SJSA1 (cell line): ENCODE measurements around the gene COMMD4. TPM values are rescaled to one million over a fixed set of nuclear protein-coding genes. Genes with fewer than 3 reads are reported as not detected.
"Not testable (repeated sequence)": the region's sequence is repeated elsewhere in the genome, so short reads cannot be mapped to it uniquely, and the experiment has no call there.

Experiments used
- DNase-seq, 2 experiments: peaks; one replicate each; pipeline ENCODE4 v3.0.0-alpha.2; 2015 to 2020; ENCODE audit warnings: low spot score in 2 of 2, low read depth in 1 of 2
- H3K27ac ChIP-seq: fragments of 250-450 bp; sonication (Bioruptor Pico); 2 replicates; pipeline ENCODE4 v1.5.1; 2020; ENCODE audit warnings: mild to moderate bottlenecking, moderate library complexity
- H3K27me3 ChIP-seq: fragments of 250-450 bp; sonication (Bioruptor Pico); replicated peaks from 2 replicates; pipeline ENCODE4 v1.5.1; 2020; ENCODE audit warnings: mild to moderate bottlenecking, moderate library complexity
- H3K36me3 ChIP-seq: fragments of 250-450 bp; sonication (Bioruptor Pico); 2 replicates; pipeline ENCODE4 v1.5.1; 2020; ENCODE audit warnings: mild to moderate bottlenecking
- H3K4me1 ChIP-seq: fragments of 250-450 bp; sonication (Bioruptor Pico); replicated peaks from 2 replicates; pipeline ENCODE4 v1.6.1; 2021; ENCODE audit warnings: mild to moderate bottlenecking
- H3K4me3 ChIP-seq: fragments of 250-450 bp; sonication (Bioruptor Pico); 2 replicates; pipeline ENCODE4 v1.5.1; 2020; ENCODE audit warnings: mild to moderate bottlenecking
- H3K9me3 ChIP-seq: fragments of 250-450 bp; sonication (Bioruptor Pico); replicated peaks from 2 replicates; pipeline ENCODE4 v1.5.1; 2020; ENCODE audit warnings: mild to moderate bottlenecking
- total RNA-seq: library from RNA; depleted of rRNA; stranded (reverse); fragments of >200 nt; shearing (Covaris generic); gene quantifications from 2 replicates; pipeline ENCODE4 v1.2.3, GENCODE V29; 2014; rRNA removed

The COMMD4 gene
- total RNA-seq, 1 experiment from 2014 or later, result 106 TPM

DNA sequence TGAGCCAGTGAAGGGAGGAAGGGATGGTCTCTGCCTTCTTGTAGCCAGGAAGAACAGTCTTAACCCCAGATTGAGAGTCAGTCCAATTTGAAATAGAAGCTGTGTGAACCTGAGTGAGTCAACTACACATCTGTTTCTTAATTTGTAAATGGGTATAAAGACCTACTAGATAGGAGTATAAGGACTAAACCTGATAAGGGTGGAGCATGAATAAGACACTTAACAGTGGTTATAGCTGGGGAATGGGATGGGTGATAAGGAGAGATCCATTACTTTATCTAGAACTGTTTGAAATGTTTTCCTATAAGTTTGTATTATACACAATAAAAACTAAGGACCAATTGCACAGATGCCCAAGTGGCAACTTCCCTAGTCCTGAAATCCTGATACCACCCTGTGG, 31.1 kb downstream of the COMMD4 start:
- Histone ChIP-seq H3K27me3 (no peaks in the 10 kb centered on the region), H3K36me3 (peaks cover 83% of the 10 kb centered on the region), H3K4me1 (peaks cover 18% of the 10 kb centered on the region), H3K27ac (no peak overlapping the region), H3K9me3 (no peaks in the 10 kb centered on the region), H3K4me3 (no peak overlapping the region)
- no peak for DNase-seq

DNA sequence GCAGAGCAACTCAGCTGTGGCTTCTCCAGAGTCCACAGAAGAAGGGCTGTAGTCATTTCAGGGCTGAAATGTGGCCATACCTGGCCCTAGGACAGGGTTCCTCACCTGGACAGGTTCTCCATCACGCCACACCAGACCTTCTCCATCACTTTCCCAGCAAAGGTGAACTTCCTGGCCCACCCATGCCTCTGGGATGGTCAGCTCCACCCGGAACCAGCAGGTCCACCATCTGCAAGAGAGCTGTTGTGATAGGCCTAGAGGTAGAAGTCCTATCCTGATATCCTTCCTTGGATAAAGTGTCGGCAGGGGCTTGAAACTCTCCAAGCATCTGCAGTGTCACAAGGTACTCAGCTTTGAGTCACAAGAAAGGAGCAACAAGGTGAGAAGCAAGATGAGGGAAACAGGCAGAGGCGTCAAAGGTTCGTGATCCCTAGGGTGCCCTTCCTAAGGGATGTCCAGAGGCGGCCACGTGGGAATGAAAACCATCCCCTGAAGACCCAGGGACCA, 31.6 kb downstream of the COMMD4 start:
- Histone ChIP-seq H3K27ac (no peak overlapping the region), H3K36me3 (peaks cover 81% of the 10 kb centered on the region), H3K9me3 (no peaks in the 10 kb centered on the region), H3K4me3 (peak overlapping the region; percentile 78), H3K4me1 (peaks cover 18% of the 10 kb centered on the region), H3K27me3 (no peaks in the 10 kb centered on the region)
- DNase-seq, result no peak

DNA sequence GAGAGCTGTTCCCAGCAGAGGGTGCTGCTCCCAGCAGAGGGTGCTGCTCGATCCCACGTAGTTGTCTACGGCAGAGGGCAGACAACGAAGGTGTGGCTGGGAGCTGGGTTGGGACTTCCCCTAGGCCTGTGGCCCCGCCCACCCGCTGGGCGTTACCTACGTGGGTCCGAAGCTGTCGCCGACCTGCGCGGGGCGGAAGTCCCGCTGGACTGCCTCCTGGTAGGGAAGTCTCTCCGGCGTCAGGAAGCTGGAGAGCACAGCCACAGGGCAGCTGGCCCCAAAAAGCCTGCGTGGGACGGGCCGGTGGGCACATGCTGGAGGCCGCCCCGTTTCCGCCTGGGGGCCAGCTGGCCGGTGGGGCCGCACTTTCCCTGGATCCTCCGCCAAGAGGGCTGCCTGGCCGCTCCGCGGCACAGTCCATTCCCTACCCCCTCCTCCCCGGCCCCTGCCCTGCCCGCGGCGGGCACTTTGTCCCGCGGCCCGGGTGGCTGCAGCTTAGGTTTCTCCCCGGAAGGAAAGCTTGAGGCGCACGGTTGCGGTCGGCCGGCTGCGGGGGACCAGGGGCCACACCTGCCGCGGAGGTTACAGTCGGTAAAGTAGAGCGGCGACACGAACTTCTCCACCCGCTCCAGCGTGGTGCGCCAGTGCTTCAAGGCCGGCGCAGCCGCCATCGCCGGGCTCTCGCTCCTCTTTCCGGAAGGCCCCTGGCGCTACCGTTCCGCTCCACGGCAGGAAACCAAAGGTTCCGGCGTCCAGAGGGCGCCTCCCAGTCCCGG, 32.2 kb downstream of the COMMD4 start, which contains the start of gene MAN2C1:
TSS of gene MAN2C1 (minus strand) at position 695 of the 776 bp plus-strand sequence. CDS start at position 671, 24 bp downstream.
- Histone ChIP-seq H3K4me3 (peak within 1 kb of the TSS; percentile 78), H3K36me3 (peaks cover 76% of the 10 kb centered on the region), H3K27ac (peak within 1 kb of the TSS; percentile 80), H3K27me3 (no peaks in the 10 kb centered on the region), H3K9me3 (no peaks in the 10 kb centered on the region), H3K4me1 (peaks cover 18% of the 10 kb centered on the region)
- peak; percentile 96 to 99 for DNase-seq

DNA sequence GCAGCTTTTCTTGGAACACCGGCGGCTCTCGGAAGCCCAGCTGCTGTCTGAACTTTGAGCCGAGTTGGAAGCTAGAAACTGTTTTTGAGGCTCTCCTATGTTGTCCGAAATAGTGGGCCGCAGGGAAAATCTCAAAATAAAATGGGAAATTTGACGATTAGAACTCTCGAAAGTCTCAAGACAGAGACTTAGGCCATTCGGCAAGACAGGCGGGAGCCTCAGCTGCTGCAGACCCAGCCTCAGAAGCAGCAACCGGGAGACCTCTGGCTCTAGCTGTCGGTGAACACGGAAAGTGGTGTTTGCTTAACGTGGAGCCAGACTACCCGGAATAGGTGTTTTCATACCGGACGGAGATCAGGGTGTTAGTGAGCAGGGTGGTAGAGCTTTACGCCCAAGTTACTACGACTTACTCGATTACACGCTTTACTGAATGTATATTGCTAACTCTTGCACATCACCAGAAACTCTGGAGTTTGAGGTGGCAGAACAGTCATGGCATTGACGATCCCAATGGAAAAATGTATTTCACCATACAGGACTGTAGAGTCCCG, 32.9 kb downstream of the COMMD4 start:
- Histone ChIP-seq H3K36me3 (peaks cover 78% of the 10 kb centered on the region), H3K4me1 (peaks cover 18% of the 10 kb centered on the region), H3K27me3 (no peaks in the 10 kb centered on the region), H3K27ac (peak overlapping the region; percentile 80; the same call in 1 of the 2 replicates), H3K9me3 (no peaks in the 10 kb centered on the region), H3K4me3 (peak overlapping the region; percentile 78)
- no peak for DNase-seq

DNA sequence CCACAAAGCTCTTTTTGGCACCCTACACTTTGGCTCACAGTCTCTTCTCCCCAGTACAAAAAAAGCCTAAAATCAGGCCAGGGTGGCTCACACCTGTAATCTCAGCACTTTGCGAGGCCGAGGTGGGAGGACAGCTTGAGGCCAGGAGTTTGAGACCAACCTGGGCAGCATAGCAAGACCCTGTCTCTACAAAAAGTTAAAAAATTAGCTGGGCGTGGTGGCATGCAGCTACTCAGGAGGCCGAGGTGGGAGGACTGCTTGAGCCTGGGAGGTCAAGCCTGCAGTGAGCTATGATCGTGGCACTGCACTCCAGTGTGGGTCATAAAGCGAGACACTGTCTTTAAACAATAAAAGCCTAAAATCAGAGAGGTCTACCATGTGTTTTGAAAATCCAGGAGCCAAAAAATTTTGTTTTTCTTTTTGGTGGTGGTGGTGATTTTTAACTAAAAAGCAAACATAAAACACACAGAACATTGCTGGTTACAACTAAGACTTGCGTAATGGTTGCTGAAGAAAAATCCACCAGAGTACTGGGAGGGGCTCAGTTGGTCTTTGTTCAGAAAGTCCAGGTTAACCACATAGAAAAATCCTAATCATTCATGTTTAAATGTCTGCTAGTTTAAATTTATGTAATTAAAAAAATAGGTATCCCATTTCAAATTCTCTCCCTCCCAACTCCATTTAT, 34.2 kb downstream of the COMMD4 start:
- DNase-seq, result no peak
- Histone ChIP-seq H3K36me3 (peaks cover 78% of the 10 kb centered on the region), H3K4me1 (peaks cover 18% of the 10 kb centered on the region), H3K4me3 (no peak overlapping the region), H3K27ac (no peak overlapping the region), H3K9me3 (no peaks in the 10 kb centered on the region), H3K27me3 (no peaks in the 10 kb centered on the region)

DNA sequence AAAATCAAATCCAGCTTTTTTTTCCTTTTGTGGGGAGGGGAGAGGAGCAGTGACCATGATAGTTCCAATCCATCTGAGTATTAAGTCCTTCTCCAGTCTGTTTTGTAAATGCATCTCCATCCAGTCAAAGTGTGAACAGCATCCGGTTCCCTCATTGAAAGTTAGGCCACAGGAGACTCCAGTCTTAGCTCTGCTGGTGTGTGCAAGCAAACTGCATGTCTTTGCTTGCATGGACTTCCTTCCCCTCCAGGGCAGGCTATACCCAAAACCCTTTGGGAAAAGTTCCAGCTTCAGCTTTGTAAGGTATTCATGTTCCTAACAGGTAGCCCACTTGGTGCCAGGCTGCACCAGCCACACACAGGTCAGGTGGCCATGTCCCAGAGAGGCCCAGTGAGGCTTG, 35.6 kb downstream of the COMMD4 start:
- Histone ChIP-seq H3K27me3 (no peaks in the 10 kb centered on the region), H3K36me3 (peaks cover 74% of the 10 kb centered on the region), H3K4me1 (peaks cover 18% of the 10 kb centered on the region), H3K27ac (no peak overlapping the region), H3K9me3 (no peaks in the 10 kb centered on the region), H3K4me3 (no peak overlapping the region)
- no peak for DNase-seq

DNA sequence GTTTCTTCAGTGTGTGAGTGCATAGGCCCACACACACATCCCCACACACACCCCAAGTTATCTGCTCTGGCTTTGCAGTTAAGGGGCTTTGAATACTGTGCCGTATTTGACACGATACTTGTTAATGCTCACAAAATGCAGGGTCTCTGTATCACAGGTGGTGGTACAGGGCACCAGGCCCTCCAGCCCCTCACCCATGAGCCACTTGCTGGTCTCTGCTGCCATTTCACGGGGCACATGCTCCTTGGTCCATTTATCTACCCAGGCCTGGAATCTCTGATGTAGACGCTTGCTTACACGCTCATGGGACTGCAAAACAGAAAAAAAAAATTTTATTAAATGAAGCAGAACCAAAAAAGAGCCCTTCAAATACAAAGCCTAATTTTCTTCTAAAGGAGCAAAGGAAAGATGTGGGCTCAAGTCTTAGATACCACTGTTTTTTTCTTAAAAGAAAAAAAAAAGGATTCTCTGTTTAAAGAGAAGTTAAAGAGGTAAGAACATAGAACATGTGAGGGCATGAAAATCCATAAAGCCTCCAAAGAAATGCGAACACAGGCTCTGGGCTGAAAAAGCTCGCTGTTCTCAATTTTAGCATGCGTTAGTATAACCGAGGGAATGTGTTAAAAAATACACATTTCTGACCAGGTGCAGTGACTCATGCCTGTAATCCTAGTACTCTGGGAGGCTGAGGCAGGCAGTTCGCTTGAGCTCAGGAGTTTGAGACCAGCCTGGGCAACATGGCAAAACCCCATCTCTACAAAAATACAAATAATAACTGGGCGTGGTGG, 36.2 kb downstream of the COMMD4 start:
- no peak for DNase-seq
- Histone ChIP-seq H3K27ac (no peak overlapping the region), H3K36me3 (peaks cover 71% of the 10 kb centered on the region), H3K9me3 (no peaks in the 10 kb centered on the region), H3K4me3 (no peak overlapping the region), H3K4me1 (peaks cover 17% of the 10 kb centered on the region), H3K27me3 (no peaks in the 10 kb centered on the region)

DNA sequence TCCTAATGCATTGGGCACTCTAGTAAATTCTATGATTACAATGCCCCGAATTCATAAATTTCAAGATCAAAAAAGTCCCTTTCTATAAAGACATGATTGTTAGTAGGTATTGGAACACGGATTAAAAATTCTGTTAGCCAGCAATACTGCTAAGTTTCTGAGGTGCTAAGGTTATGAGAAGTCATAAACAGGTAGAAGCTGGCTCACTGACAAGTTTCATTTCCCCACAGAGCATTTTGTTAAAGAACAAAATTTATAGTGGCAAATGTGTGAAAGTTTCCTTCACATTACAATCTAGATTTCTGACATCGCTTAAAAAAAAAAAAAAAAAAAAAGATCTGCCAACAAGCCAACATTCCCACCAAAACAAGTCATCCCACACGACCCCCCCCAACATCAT, 44.9 kb downstream of the COMMD4 start:
- no peaks in the 10 kb centered on the region for H3K9me3 ChIP-seq
- no peak overlapping the region for H3K4me3 ChIP-seq
- no peak overlapping the region for H3K27ac ChIP-seq
- DNase-seq, result no peak
- H3K4me1 ChIP-seq, result no peaks in the 10 kb centered on the region
- no peaks in the 10 kb centered on the region for H3K27me3 ChIP-seq
- peaks cover 73% of the 10 kb centered on the region for H3K36me3 ChIP-seq

DNA sequence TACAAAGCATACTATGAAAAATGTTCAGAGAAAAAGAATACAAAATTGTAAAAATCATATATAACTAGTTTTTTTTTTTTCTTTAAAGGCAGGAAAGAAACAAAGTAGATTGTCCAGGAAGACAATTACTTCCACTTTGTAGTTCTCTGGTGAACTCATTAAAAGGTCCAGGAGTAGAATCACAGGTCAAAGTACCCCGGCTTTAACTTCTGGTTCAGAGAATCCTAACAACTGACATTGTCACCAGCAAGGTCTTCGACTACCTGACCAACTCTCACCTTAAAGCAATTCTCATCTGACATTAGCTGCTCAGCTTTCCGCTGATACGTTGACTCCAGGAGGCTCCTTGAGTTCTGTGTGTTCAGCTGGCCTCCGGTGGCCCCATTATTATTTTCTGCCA, 48.1 kb downstream of the COMMD4 start:
- DNase-seq, result not testable (repeated sequence)
- H3K36me3 ChIP-seq, result peaks cover 80% of the 10 kb centered on the region

More for the DNA sequence above, 48.1 kb downstream of the COMMD4 start:
- H3K9me3 ChIP-seq, H3K4me1 ChIP-seq, H3K27me3 ChIP-seq, H3K27ac ChIP-seq, H3K4me3 ChIP-seq: not testable (repeated sequence)

Other genes starting within 250 kb of the COMMD4 start
- 21.8 and 22.7 TPM in 2 replicates for gene C15orf39, start 134.2 kb upstream of the COMMD4 start, total RNA-seq
- gene GOLGA6C, start 77.7 kb upstream of the COMMD4 start, total RNA-seq, result not detected in 2 replicates
- not detected in 2 replicates for gene GOLGA6D, start 53.2 kb upstream of the COMMD4 start, total RNA-seq
- 0.29 and 1.6 TPM in 2 replicates for gene NEIL1, start 11.0 kb downstream of the COMMD4 start, total RNA-seq
- gene MAN2C1, start 32.5 kb downstream of the COMMD4 start, total RNA-seq, result 55.7 and 122 TPM in 2 replicates
- 11.7 and 29.4 TPM in 2 replicates for gene SIN3A, start 115.6 kb downstream of the COMMD4 start, total RNA-seq
- gene PTPN9, start 243.3 kb downstream of the COMMD4 start, total RNA-seq, result 23.5 and 35.1 TPM in 2 replicates